Measurements from ENCODE around the gene STIP1. TPM values are rescaled to one million over a fixed set of nuclear protein-coding genes. Genes with fewer than 3 reads are reported as not detected.

The STIP1 gene
- total RNA-seq = 100 to 1,000 TPM; 258 to 269 TPM

DNA sequence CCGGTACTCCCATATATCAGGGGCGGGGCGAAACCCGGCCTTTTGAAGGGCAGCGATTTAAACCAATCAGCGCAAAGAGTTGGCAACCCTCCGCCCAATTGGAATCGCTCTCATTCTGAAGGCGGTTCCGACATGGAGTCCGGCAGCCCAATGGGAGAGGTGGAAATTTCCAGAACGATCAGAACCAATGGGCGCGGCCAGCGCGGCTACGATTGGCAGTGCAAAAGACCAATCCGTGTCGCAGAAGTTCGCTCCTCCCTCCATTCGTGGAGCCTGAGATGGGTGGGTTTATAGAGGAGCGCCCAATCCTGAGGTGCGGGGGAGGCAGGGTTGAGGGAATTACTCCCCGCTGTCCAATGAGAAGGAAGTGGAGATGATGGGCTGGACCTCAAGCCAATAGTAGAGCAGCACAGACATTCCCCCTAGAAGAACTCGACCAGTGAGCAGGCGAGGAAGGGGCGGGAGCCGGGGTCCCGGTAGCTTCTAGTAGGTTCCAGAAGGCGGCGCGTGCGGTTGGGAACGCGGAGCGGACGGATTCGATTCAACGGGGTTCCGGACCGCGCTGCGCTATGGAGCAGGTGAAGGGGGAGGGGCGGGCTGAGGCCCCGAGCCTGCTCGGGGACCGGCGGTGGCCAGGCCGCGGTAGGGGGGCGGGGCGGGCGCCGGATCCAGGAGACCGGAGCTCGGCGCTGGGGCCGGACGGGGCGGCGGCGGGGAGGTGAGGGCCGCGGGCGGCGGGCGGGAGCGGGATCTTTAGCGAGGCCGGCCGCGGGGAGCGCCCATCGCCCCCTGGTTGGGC is at the start of gene STIP1:
STIP1 (plus strand) TSS at position 479 of the 799 bp plus-strand sequence; CDS start at position 570, 91 bp downstream.
- Mint-ChIP-seq H3K36me3 (ENCODE audit: low read depth) (peaks cover 28% of the 10 kb centered on the region), H3K27ac (peak within 1 kb of the TSS; percentile 99), H3K4me3 (no peak within 1 kb of the TSS), H3K27me3 (no peaks in the 10 kb centered on the region), H3K9me3 (no peaks in the 10 kb centered on the region), H3K4me1 (peaks cover 56% of the 10 kb centered on the region)
- CTCF ChIA-PET = interaction anchor here (0.6 to 6.5 kb wide), 14 partner anchors 10 to 418 kb away, joined by 3 to 71 read pairs (median 4); partner anchors contain the start of genes ESRRA, FERMT3, NUDT22 and PRDX5
- POLR2A ChIA-PET = interaction anchor here (0.6 to 15.6 kb wide), 30 partner anchors 11 to 1432 kb away, joined by 3 to 272 read pairs (median 5); partner anchors contain the start of genes BAD, DNAJC4, ESRRA and FERMT3
- DNase-seq = peak; percentile 99

DNA sequence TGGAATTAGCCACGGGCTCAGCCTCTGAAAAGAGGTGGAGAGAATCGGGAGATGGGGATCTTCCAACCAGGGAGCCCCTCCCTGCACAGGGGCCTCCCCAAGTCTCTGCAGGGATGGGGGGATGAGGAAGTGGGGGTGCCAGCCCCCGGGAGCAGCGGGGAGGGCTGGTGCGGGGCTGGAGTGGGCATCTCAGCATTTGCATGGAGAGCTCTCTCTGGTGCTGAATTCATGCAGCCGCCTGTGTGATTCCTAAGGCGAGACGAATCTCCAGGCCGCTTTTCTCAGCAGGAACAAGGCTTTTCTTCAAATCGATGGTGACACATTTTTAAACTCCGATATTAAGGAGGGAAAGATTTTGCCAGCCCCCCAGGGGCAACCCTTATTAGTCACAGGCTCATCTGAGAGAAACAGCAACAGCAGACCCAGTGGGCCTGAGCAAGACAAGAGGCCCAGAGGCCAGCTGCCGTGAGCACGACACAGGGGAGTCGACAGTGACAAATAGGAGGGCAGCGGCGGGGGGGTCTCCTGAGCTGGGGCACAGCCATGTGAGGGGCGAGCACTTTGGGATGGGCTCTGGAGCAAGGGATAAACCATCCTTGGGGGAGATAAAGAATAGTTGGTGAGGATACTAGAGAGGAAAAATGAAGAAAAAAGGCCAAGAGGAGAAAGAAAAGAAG is 49.1 kb upstream of the STIP1 start:
- ChIA-PET CTCF (no interaction called here), POLR2A (no interaction called here)
- Mint-ChIP-seq H3K4me1 (no peaks in the 10 kb centered on the region), H3K4me3 (no peak overlapping the region), H3K9me3 (no peaks in the 10 kb centered on the region), H3K27ac (no peak overlapping the region), H3K27me3 (no peaks in the 10 kb centered on the region), H3K36me3 (ENCODE audit: low read depth) (no peaks in the 10 kb centered on the region)
- no peak for DNase-seq

DNA sequence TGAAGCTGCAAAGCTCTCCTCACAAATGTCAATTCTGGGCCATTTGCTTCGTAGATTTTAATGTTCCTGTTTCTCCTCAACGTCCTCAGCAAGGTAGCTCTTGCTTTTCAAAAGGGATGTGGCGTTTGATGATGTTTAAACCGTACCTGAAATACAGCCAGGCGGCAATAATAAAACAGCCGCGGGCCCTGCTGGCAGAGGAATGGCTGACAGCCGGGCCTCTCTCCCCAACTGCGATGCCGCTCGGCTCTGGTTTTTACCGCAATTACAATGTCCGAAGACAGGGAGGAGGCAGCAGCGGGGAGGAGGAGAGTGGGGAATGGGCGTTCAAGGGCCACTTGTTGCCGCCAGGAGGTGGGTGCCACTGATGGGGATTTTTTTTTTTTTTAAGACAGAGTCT is 47.6 kb upstream of the STIP1 start:
- CTCF ChIA-PET = interaction anchor here (0.7 kb wide), 1 partner anchor 191 kb away, joined by 3 read pairs; no protein-coding TSS in a partner anchor
- POLR2A ChIA-PET = no interaction called here
- H3K27ac Mint-ChIP-seq = no peak overlapping the region
- no peaks in the 10 kb centered on the region for H3K36me3 Mint-ChIP-seq (ENCODE audit: low read depth)
- H3K4me3 Mint-ChIP-seq = no peak overlapping the region
- DNase-seq = no peak
- H3K27me3 Mint-ChIP-seq = no peaks in the 10 kb centered on the region
- H3K4me1 Mint-ChIP-seq = peaks cover 2% of the 10 kb centered on the region
- no peaks in the 10 kb centered on the region for H3K9me3 Mint-ChIP-seq

DNA sequence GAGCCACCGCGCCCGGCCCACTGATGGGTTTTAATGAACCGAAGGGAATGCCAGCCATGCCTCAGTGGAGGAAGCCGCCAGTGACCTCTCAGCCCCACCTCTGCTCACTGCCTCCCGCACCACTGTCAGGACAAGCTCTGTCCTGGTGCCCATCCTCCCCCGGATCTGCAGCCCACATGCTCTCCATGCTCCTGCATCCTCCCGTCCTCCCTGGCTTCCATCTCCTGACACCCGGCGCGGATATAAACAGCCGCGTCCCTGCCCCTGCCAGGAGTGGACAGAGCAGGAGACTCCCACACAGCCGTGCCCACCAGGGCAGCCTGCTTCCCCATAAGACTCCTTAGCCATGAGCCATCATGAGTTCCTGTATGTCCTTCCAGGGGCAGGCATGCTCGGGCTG is 46.9 kb upstream of the STIP1 start:
- Mint-ChIP-seq H3K4me1 (peaks cover 8% of the 10 kb centered on the region), H3K36me3 (ENCODE audit: low read depth) (no peaks in the 10 kb centered on the region), H3K27me3 (no peaks in the 10 kb centered on the region), H3K9me3 (no peaks in the 10 kb centered on the region), H3K27ac (no peak overlapping the region), H3K4me3 (no peak overlapping the region)
- CTCF ChIA-PET = interaction anchor here (0.7 kb wide), 1 partner anchor 191 kb away, joined by 3 read pairs; no protein-coding TSS in a partner anchor
- DNase-seq = no peak
- POLR2A ChIA-PET = no interaction called here

DNA sequence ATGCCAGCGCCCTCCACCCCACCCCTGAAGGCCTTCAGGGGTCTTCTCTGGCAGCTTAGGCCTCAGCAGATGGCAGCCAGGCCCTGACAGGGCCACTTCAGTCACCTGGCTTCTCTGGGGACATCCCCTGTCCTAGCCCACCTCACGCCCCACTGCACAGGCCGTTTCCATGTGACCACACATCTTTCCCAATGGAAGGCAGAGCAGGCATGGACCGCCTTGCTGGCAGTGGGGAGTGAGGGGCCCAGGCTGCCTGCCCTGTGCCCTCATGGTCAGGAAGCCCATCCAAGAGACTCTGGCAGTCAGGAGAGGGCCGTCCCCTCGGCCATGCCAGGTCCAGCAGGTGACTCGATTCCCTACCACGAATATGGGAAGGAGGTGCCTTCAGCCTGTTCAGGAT is 45.9 kb upstream of the STIP1 start:
- CTCF ChIA-PET = no interaction called here
- no peaks in the 10 kb centered on the region for H3K27me3 Mint-ChIP-seq
- no peak overlapping the region for H3K4me3 Mint-ChIP-seq
- H3K36me3 Mint-ChIP-seq (ENCODE audit: low read depth) = no peaks in the 10 kb centered on the region
- H3K4me1 Mint-ChIP-seq = peaks cover 10% of the 10 kb centered on the region
- DNase-seq = no peak
- POLR2A ChIA-PET = no interaction called here
- no peaks in the 10 kb centered on the region for H3K9me3 Mint-ChIP-seq
- H3K27ac Mint-ChIP-seq = no peak overlapping the region

DNA sequence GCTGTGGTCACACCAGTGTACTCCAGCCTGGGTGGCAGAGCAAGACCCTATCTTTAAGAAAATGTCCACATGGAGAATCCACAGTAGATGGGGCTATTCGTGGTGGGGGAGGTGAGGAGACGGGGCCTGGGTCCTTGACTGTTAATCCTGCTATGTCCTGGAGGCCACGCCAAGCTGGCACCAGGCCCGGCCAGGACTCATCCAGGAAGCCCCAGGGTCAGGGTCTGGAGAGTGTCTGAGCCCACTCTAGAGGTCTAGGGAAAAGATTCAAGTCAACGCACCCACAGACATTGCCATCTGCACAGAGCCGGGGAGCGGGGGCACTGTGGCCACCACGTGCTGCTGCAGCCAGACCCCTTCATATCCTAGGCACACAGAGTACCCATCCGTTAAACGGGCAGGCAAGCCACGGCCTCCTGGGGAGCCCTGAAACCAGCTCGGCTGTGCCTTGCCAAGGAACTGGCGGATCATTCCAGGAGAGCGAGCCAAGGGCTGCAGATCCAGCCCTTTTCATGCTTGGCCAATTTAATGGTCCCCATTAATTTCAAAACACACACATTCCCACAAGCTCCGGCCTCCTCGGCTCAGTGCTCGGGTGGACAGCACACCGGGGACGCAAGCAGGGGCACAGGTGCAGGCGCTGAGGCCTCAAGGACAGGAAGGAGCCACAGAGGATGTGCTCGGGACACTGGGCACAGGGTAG is 44.7 kb upstream of the STIP1 start:
- Mint-ChIP-seq H3K27ac (no peak overlapping the region), H3K4me3 (no peak overlapping the region), H3K4me1 (peaks cover 12% of the 10 kb centered on the region), H3K27me3 (no peaks in the 10 kb centered on the region), H3K9me3 (no peaks in the 10 kb centered on the region), H3K36me3 (ENCODE audit: low read depth) (no peaks in the 10 kb centered on the region)
- ChIA-PET CTCF (no interaction called here), POLR2A (no interaction called here)
- DNase-seq = no peak

DNA sequence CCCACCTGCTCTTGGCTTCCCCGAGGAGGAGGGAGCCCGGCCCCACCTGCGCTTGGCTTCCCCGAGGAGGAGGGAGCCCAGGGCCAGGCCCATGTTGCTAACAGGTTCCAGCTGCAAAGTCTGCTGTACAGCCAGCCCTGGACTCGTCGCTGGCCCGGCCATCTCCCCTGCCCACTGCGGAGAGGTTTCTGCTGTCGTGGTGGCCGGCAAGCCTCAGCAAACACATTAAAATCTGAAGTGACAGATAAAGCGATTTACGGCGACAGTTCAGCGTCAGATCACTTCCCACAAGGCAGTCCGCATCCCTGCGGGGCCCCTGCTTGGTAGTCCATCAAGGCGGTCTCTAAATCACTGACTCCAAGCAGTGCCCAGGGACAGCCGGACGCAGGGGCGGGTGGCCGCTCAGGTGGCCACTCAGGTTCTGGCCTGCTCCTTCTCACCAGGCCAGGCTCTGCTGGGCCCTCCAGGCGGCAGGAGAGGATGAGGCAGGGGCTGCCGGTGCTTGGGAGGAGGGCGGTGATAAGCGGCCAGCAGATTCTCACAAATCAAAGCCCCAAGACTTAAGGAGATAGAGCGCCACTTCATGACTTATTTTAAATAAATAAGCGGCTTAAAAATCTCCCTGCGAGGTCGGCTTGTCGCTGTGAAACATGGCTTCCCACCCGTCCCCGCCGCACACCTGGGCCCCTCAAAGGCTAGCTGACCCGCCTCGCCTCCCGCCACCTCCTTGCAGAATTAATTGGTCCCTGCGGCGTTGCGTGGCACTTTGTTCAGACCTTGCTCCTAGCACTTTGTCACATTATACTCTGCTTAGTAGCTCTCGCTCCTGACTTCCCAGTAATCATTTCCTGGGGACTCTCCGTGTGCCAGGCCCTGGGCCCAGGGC is 41.1 kb upstream of the STIP1 start:
- H3K27me3 Mint-ChIP-seq = no peaks in the 10 kb centered on the region
- no peaks in the 10 kb centered on the region for H3K36me3 Mint-ChIP-seq (ENCODE audit: low read depth)
- ChIA-PET POLR2A (no interaction called here), CTCF (interaction anchor here (0.8 to 9.0 kb wide), 2 partner anchors 111 to 143 kb away, joined by 3 to 107 read pairs; no protein-coding TSS in a partner anchor)
- peaks cover 12% of the 10 kb centered on the region for H3K4me1 Mint-ChIP-seq
- no peak for DNase-seq
- no peaks in the 10 kb centered on the region for H3K9me3 Mint-ChIP-seq
- no peak overlapping the region for H3K27ac Mint-ChIP-seq
- H3K4me3 Mint-ChIP-seq = no peak overlapping the region

DNA sequence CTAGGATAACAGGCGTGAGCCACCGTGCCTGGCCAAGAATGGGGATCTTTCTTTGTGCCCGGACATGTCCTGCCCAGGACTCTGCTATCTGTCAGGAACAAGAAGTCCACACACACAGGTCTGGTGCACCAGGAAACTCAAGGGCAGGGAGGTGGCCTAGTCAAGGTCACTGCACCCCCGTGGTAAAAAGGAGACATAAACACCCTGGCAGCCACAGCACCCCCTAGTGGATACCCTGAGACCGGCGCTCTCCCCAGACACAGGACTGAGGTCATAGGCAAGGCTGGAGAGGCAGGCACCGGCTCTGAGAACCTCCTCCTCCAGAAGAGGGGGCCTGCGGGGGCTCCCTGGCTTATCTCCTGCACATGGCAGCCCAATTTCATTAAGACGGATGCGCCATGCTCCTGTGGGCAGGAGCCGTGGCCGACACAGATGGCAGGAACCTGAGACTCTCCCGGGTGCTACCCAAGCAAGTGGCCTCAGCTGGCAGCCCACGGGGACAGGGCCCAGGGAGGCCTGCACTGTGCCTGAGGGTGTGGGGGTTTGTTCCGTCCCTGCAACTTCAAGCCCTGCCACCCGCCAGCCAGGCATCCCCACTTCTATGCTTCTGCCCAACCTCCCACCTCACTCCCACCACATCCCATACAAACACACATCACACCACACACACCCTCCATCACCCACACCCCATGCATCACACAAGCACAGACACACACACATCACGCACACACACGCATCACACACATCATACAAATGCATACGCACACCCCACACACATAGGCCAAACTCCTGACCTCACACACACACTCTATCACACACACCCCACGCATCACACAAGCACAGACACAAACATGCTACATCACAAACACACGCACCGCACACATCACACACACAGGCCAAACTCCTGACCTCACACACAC is 39.7 kb upstream of the STIP1 start:
- Mint-ChIP-seq H3K9me3 (no peaks in the 10 kb centered on the region), H3K36me3 (ENCODE audit: low read depth) (no peaks in the 10 kb centered on the region), H3K27me3 (no peaks in the 10 kb centered on the region), H3K4me3 (no peak overlapping the region), H3K4me1 (peaks cover 12% of the 10 kb centered on the region), H3K27ac (no peak overlapping the region)
- POLR2A ChIA-PET = interaction anchor here (1.0 to 1.8 kb wide), 2 partner anchors 146 to 171 kb away, joined by 3 to 6 read pairs; no protein-coding TSS in a partner anchor
- CTCF ChIA-PET = interaction anchor here (0.8 to 9.0 kb wide), 2 partner anchors 113 to 145 kb away, joined by 3 to 107 read pairs; no protein-coding TSS in a partner anchor
- peak; percentile 75 for DNase-seq

DNA sequence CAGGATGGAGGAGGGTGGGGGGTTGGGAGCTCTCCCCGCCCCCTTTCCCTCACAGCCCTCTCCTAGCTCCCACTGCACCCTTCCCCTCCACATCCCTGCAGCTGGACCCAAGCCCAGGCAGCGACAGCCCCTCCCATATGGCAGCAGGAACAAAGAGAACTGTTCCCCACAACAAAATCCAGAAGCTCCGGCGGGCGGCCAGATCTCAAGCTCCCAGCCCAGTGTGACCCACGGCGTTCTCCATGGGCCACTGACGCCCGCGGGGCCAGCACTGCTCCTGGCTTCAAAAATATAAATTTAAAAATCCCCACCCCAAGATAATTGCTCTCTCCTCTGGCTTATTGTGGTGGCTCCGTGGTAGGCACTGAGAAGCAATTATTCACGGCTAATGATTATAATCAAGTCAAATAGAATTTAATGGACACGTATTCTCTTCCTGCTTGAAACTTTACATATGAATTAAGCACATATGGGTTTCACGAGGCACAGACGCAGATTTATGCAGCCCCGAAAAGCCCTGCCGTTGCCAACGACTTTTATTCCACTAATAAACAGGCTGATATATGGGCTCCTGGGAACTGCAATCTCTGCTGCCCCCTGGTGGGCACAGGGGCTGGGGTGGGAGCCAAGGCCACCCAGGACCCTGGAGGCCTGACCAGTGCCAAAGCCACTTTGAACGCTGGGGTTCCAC is 37.6 kb upstream of the STIP1 start:
- POLR2A ChIA-PET = no interaction called here
- Mint-ChIP-seq H3K9me3 (no peaks in the 10 kb centered on the region), H3K27ac (no peak overlapping the region)

DNA sequence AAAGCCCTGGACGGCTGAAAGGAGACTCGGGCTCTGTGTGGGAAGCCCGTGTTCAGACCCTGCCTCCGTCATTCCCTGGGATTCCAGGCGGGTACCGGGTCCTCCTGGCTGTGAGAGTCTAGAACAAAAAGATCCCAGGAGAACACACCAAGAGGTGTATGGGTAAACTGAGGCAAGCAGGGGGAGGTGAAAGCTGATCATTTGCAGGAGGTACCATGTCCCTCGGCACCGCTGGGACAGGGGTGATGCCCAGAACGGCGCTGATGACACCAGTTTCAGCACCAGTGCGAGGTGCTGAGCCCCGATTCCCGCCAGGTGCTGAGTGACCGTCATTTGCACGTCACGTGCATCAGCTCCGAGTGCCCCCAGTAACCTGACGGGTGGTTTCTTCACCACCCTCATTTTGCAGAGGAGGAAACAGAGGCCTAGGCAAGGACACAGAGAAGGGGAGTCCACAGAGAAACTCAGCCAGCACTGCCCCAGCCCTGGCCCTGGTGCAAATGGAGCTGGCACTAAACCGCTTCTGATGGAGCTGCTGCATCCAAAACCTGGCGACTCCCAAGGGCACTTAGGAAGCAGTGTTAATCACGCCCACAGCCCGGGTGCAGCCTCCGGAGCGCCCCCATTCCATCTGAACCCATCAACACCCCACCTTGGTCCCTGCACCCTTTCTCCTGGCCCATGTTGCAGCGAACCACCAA is 36.9 kb upstream of the STIP1 start:
- no peak overlapping the region for H3K27ac Mint-ChIP-seq
- H3K9me3 Mint-ChIP-seq = no peaks in the 10 kb centered on the region

More for the DNA sequence above, 37.6 kb upstream of the STIP1 start:
- CTCF ChIA-PET = interaction anchor here (0.7 to 9.0 kb wide), 6 partner anchors 147 to 381 kb away, joined by 3 to 107 read pairs (median 3); partner anchors contain the start of gene COX8A
- no peaks in the 10 kb centered on the region for H3K36me3 Mint-ChIP-seq (ENCODE audit: low read depth)
- H3K4me1 Mint-ChIP-seq = peaks cover 11% of the 10 kb centered on the region
- no peaks in the 10 kb centered on the region for H3K27me3 Mint-ChIP-seq
- no peak overlapping the region for H3K4me3 Mint-ChIP-seq
- peak; percentile 73 for DNase-seq

More for the DNA sequence above, 36.9 kb upstream of the STIP1 start:
- Mint-ChIP-seq H3K27me3 (peaks cover under 1% of the 10 kb centered on the region), H3K4me1 (peaks cover 4% of the 10 kb centered on the region), H3K4me3 (no peak overlapping the region), H3K36me3 (ENCODE audit: low read depth) (no peaks in the 10 kb centered on the region)
- ChIA-PET POLR2A (interaction anchor here (1.3 kb wide), 1 partner anchor 312 kb away, joined by 4 read pairs; no protein-coding TSS in a partner anchor), CTCF (interaction anchor here (0.7 to 9.0 kb wide), 3 partner anchors 148 to 311 kb away, joined by 3 to 107 read pairs (median 22); partner anchors contain the start of gene MARK2)
- no peak for DNase-seq

All from activated CD4-positive, alpha-beta memory T cell treated with anti-CD3 and anti-CD28 coated beads, Interleukin-2, amount 10 ng/mL, durations not matched to agents 7 days and 5 days (primary cell).